Loucy (cell line): ENCODE data around the gene TMEM131.

Experiments
- CTCF ChIP-seq: fragments of 200-600 bp; sonication (generic); conservative IDR thresholded peaks from 2 replicates; pipeline ENCODE4 v1.5.1; 2014; ENCODE audit warnings: mild to moderate bottlenecking, antibody characterized with exemption, low read length
- EZH2phosphoT487 ChIP-seq: fragments of 200-600 bp; IDR thresholded peaks from 2 replicates; pipeline ENCODE4 v1.6.1; 2018; ENCODE audit warnings: antibody characterized with exemption, mild to moderate bottlenecking, moderate library complexity, borderline replicate concordance

DNA sequence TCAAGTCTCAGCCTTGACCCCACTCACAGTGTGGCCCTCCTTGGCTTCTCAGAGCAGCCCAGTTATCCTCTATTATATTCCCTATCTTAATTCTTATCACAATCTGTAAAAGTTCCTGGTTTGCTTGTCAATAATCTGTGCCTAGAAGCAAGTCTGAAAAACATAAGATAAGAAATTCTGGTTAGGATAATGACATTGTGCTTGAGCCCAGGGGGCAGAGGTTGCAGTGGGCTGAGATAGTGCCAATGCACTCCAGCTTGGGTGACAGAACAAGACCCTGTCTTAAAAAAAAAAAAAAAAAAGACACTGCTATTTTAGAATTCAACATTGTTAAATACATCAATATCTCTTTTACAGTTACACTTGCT, 63.9 kb downstream of the TMEM131 start:
- TF ChIP-seq CTCF (no peak), EZH2phosphoT487 (no peak)
